Subcutaneous abdominal adipose tissue (tissue), 5 donors: ENCODE data around the gene DLX6.

ENCODE experiments used
- H3K27ac ChIP-seq: one replicate; pipeline ENCODE4 v1.7.0; 2013; ENCODE audit warnings: low read depth, mild to moderate bottlenecking, inconsistent platforms, low read length, moderate library complexity
- H3K27me3 ChIP-seq, 5 donors: one replicate each; pipeline ENCODE4 v1.7.0; 2013; ENCODE audit warnings: low read length in 5 of 5, inconsistent platforms in 1 of 5; ENCODE audit not compliant: control insufficient read depth in 5 of 5, insufficient read depth in 4 of 5
- H3K36me3 ChIP-seq, 5 donors: one replicate each; pipeline ENCODE4 v1.7.0; 2013; ENCODE audit warnings: low read length in 5 of 5; ENCODE audit not compliant: control insufficient read depth in 5 of 5, insufficient read depth in 5 of 5
- H3K4me1 ChIP-seq, 5 donors: one replicate each; pipeline ENCODE4 v1.7.0; 2013; ENCODE audit warnings: low read length in 5 of 5, mild to moderate bottlenecking in 3 of 5, moderate library complexity in 1 of 5; ENCODE audit not compliant: control insufficient read depth in 5 of 5, insufficient read depth in 5 of 5
- H3K4me3 ChIP-seq, 5 donors: one replicate each; pipeline ENCODE4 v1.7.0; 2013; ENCODE audit warnings: low read length in 5 of 5, low read depth in 1 of 5
- H3K9ac ChIP-seq, 5 donors: one replicate each; pipeline ENCODE4 v1.7.0; 2013; ENCODE audit warnings: low read length in 5 of 5, mild to moderate bottlenecking in 4 of 5, moderate library complexity in 3 of 5
- H3K9me3 ChIP-seq, 5 donors: one replicate each; pipeline ENCODE4 v1.7.0; 2013; ENCODE audit warnings: low read length in 5 of 5; ENCODE audit not compliant: control insufficient read depth in 5 of 5
- donor health status: healthy.
- donor health status: healthy.
- donor health status: healthy.
- donor health status: healthy.
- donor health status: healthy.

DLX6 gene

GRCh38 chr7:97017192-97018125 is 12.1 kb downstream of the DLX6 start:
- Histone ChIP-seq H3K4me3 (peak overlapping the region in 4 of 5 donors; percentile 22 to 53 (median 46)), H3K27ac (no peak overlapping the region), H3K9ac (no peak overlapping the region), H3K4me1 (peaks cover 0 to 36% (median 34%) of the 10 kb centered on the region in 5 donors), H3K36me3 (no peaks in the 10 kb centered on the region), H3K9me3 (no peaks in the 10 kb centered on the region), H3K27me3 (peaks cover 63 to 89% (median 83%) of the 10 kb centered on the region in 5 donors)

DNA sequence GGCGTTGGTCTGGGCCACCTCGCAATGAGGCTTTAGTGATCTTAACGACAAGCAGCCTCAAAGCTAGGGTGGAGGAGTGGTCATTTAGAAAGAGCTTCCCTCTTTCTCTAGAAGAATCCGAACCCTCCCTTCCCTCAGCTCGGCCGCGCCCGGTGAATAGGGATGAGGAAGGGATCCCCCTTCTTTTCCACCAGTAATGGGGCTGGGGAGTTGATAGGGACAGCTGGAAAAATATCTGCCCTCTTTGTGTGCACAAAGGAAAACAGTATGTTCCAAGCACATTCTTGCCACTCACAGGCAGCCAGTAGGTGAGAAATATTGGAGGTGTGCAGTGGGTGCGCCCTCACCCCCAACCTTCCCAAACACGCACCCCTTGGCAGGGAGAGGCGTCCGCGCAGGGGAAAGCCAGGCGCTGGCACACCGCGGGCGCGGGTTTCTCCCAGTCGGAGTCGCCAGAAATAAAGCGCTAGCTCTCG is 12.8 kb downstream of the DLX6 start:
- H3K4me3 ChIP-seq, result peak overlapping the region in 2 of 5 donors; percentile 18 to 22

GRCh38 chr7:97018791-97019531 is 13.6 kb downstream of the DLX6 start:
- Histone ChIP-seq H3K27me3 (peaks cover 67 to 90% (median 83%) of the 10 kb centered on the region in 5 donors), H3K4me3 (no peak overlapping the region), H3K36me3 (no peaks in the 10 kb centered on the region), H3K9ac (no peak overlapping the region), H3K9me3 (no peaks in the 10 kb centered on the region), H3K4me1 (peaks cover 0 to 40% (median 39%) of the 10 kb centered on the region in 5 donors), H3K27ac (no peak overlapping the region)

More for the DNA sequence above, 12.8 kb downstream of the DLX6 start:
- Histone ChIP-seq H3K36me3 (no peaks in the 10 kb centered on the region), H3K27ac (no peak overlapping the region), H3K9ac (no peak overlapping the region), H3K27me3 (peaks cover 65 to 90% (median 83%) of the 10 kb centered on the region in 5 donors), H3K4me1 (peaks cover 0 to 36% (median 35%) of the 10 kb centered on the region in 5 donors), H3K9me3 (no peaks in the 10 kb centered on the region)

GRCh38 chr7:97019710-97020225 is 14.4 kb downstream of the DLX6 start:
- H3K27ac ChIP-seq, result no peak overlapping the region
- H3K9me3 ChIP-seq, result no peaks in the 10 kb centered on the region
- no peak overlapping the region for H3K4me3 ChIP-seq
- peaks cover 72 to 90% (median 85%) of the 10 kb centered on the region in 5 donors for H3K27me3 ChIP-seq
- no peak overlapping the region for H3K9ac ChIP-seq
- peaks cover 0 to 48% (median 47%) of the 10 kb centered on the region in 5 donors for H3K4me1 ChIP-seq
- no peaks in the 10 kb centered on the region for H3K36me3 ChIP-seq

DNA sequence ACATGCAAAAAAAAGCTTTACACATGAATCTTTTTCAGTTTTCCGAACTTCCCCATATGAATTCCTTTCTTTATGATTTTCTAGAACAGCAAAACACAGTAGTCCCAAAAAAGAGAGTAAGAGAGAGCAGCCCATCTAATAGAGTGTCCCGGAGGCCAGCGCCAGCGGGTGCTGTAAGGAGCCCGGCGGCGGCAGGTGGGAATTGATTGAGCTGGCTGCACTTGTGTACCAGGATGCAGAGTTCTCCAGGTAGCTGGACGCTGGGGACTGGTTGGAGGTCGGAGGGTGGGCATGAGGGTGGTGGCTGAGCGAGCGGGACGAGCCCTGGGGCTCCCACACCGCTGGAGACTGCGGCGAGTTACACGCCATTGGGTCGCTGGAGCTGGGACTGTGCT is 15.2 kb downstream of the DLX6 start:
- no peak overlapping the region for H3K27ac ChIP-seq
- no peaks in the 10 kb centered on the region for H3K36me3 ChIP-seq
- peaks cover 0 to 55% (median 51%) of the 10 kb centered on the region in 5 donors for H3K4me1 ChIP-seq
- no peak overlapping the region for H3K4me3 ChIP-seq
- no peak overlapping the region for H3K9ac ChIP-seq
- peaks cover 67 to 89% (median 85%) of the 10 kb centered on the region in 5 donors for H3K27me3 ChIP-seq
- H3K9me3 ChIP-seq, result no peaks in the 10 kb centered on the region

GRCh38 chr7:97020996-97021746 is 15.8 kb downstream of the DLX6 start:
- Histone ChIP-seq H3K27me3 (peaks cover 66 to 89% (median 85%) of the 10 kb centered on the region in 5 donors), H3K4me1 (peaks cover under 1 to 57% (median 52%) of the 10 kb centered on the region in 5 donors), H3K36me3 (no peaks in the 10 kb centered on the region), H3K27ac (no peak overlapping the region), H3K9ac (no peak overlapping the region), H3K9me3 (no peaks in the 10 kb centered on the region), H3K4me3 (no peak overlapping the region)

DNA sequence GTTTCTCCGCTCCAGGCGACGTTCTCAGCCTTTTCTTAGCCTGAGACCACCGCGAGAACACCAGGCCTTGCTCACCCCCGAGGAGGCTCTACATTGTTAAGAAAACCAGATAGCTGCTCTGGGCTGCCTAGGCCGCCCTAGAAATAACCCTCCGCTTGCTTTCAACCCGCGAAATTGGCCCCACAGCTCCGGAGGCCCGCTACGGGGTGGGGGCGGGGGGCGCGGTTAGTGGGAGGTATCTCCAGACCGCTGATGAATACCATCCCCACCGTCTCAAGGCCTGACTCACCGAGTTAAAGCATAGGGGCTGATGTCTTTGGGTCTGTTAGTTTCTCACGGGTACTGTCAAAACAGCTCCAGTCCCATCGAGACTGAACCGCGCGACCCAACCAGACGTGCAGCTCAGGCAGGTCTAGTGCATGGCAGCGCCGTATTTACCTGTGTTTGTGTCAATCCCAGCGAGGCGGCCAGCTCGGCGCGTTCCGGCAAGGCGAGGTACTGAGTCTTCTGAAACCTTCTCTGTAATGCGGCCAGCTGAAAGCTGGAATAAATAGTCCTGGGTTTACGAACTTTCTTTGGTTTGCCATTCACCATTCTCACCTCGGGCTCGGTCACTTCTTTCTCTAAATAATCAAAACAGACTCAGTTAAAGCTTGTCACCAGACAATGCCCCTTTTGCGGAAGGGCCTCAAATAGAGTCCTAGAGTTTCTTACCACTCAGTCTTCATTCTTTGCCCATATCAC is 16.6 kb downstream of the DLX6 start:
- H3K9me3 ChIP-seq, result no peaks in the 10 kb centered on the region
- H3K4me3 ChIP-seq, result no peak overlapping the region
- peaks cover 62 to 89% (median 85%) of the 10 kb centered on the region in 5 donors for H3K27me3 ChIP-seq
- H3K9ac ChIP-seq, result no peak overlapping the region
- H3K4me1 ChIP-seq, result peaks cover 5 to 58% (median 51%) of the 10 kb centered on the region in 5 donors
- no peaks in the 10 kb centered on the region for H3K36me3 ChIP-seq
- no peak overlapping the region for H3K27ac ChIP-seq

DNA sequence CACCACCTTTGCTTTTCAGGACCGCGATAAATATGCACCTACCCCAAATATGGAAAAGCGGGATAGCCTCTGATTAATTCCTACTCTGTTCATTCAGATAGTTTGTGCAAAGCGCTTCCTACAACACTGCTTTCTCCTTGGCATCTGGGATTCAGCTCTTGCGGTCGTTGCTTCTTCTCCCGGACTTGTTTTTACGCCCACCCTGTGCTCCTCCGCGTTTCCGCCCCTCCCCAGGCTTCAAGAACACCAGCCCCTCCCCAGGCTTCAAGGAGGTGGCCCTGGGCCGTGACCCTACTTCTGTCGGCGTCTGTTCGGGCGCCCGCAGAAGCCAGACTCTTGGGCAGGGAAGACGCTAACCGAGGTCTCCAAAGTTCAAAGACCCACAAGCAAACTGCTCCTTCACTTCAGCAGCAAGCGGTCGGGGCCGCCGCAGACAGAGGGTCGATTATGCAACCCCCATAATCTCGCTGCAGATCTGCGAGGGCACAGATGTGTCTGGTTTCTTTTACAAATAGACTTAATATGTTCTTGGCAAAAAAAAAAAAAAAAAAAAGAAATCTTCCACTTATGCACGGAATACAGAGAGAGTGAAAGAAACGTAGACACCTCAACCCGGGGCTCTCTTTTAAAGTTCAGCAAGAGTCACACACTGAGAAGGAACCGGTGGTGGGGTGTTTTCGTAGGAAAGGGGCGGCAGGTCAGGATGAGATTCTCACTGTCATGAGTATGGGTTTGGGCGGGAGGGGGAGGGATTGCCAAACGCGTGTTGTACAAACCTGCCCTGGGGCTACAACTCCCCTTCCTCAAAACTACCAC is 17.3 kb downstream of the DLX6 start:
- Histone ChIP-seq H3K9ac (no peak overlapping the region), H3K9me3 (no peaks in the 10 kb centered on the region), H3K36me3 (no peaks in the 10 kb centered on the region), H3K4me1 (peaks cover 5 to 58% (median 52%) of the 10 kb centered on the region in 5 donors), H3K27me3 (peaks cover 54 to 81% (median 77%) of the 10 kb centered on the region in 5 donors), H3K27ac (no peak overlapping the region), H3K4me3 (peak overlapping the region in 1 of 5 donors; percentile 51)
